ENCODE results near the gene MIER1.
A peak's percentile ranks its signal among the peaks of the same experiment; 100 is the strongest.

MIER1 gene

DNA sequence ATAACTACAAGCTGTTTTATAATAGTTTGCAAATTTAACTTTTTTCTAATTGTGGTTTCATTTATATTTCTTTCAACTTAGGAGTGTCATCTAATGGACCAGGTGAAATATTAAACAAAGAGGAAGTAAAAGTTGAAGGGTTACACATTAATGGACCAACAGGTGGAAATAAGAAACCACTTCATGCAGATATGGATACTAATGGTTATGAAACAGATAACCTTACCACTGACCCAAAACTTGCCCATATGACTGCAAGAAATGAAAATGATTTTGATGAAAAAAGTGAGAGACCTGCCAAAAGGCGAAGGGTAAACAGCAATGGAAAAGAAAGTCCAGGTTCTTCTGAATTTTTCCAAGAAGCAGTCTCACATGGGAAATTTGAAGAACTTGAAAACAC, 59.7 kb downstream of the MIER1 start:
- peaks cover 3% of the 10 kb centered on the region for H3K36me3 ChIP-seq (ENCODE audit: control insufficient read depth, insufficient read depth, low read length)
- H3K18ac ChIP-seq (ENCODE audit: low read length), result no peak overlapping the region
- no peak overlapping the region for H3K4me3 ChIP-seq (ENCODE audit: low read length)
- H4K8ac ChIP-seq (ENCODE audit: low read depth, low read length), result no peak overlapping the region
- no peak overlapping the region for H3K4me2 ChIP-seq (ENCODE audit: low read length)
- H2BK5ac ChIP-seq (ENCODE audit: low read length), result no peak overlapping the region
- H2BK120ac ChIP-seq (ENCODE audit: low read depth, low read length), result no peak overlapping the region
- H2BK15ac ChIP-seq (replicated peaks; ENCODE audit: low read depth), result no peak overlapping the region
- H2AK5ac ChIP-seq (ENCODE audit: low read length), result no peak overlapping the region
- H3K9ac ChIP-seq (ENCODE audit: low read length), result no peak overlapping the region
- no peak overlapping the region for H3K4ac ChIP-seq (ENCODE audit: low read depth, low read length)
- no peaks in the 10 kb centered on the region for H3K79me1 ChIP-seq (ENCODE audit: low read length)
- H4K5ac ChIP-seq (ENCODE audit: low read length), result no peak overlapping the region
- no CpG with 5 or more reads among the region's 1 CpG for WGBS (ENCODE audit: extremely low coverage, insufficient coverage, low lambda C conversion rate)
- H3K4me1 ChIP-seq (ENCODE audit: control insufficient read depth, low read depth, low read length), result no peaks in the 10 kb centered on the region
- no peaks in the 10 kb centered on the region for H3K79me2 ChIP-seq (ENCODE audit: control insufficient read depth, insufficient read depth, low read length)
- no peak for DNase-seq
- H3K27ac ChIP-seq (ENCODE audit: low read depth, low read length), result no peak overlapping the region
- H3K56ac ChIP-seq (ENCODE audit: low read length), result no peak overlapping the region
- no peaks in the 10 kb centered on the region for H3K27me3 ChIP-seq (ENCODE audit: insufficient read depth, low read length, poor library complexity)
- no peak overlapping the region for H3K23ac ChIP-seq (ENCODE audit: low read length)

GRCh38 chr1:66985835-66986234, 61.0 kb downstream of the MIER1 start:
- H3K79me1 ChIP-seq (ENCODE audit: low read length), result no peaks in the 10 kb centered on the region
- WGBS (ENCODE audit: extremely low coverage, insufficient coverage, low lambda C conversion rate), result no CpG with 5 or more reads among the region's 1 CpG
- H3K4me3 ChIP-seq (ENCODE audit: low read length), result no peak overlapping the region
- peaks cover 3% of the 10 kb centered on the region for H3K36me3 ChIP-seq (ENCODE audit: control insufficient read depth, insufficient read depth, low read length)
- no peak overlapping the region for H4K8ac ChIP-seq (ENCODE audit: low read depth, low read length)
- H2AK5ac ChIP-seq (ENCODE audit: low read length), result no peak overlapping the region
- H2BK15ac ChIP-seq (replicated peaks; ENCODE audit: low read depth), result no peak overlapping the region
- no peak overlapping the region for H3K18ac ChIP-seq (ENCODE audit: low read length)
- no peak overlapping the region for H2BK120ac ChIP-seq (ENCODE audit: low read depth, low read length)
- no peaks in the 10 kb centered on the region for H3K27me3 ChIP-seq (ENCODE audit: insufficient read depth, low read length, poor library complexity)
- no peak overlapping the region for H3K27ac ChIP-seq (ENCODE audit: low read depth, low read length)
- no peaks in the 10 kb centered on the region for H3K79me2 ChIP-seq (ENCODE audit: control insufficient read depth, insufficient read depth, low read length)
- no peak overlapping the region for H3K4me2 ChIP-seq (ENCODE audit: low read length)
- no peak overlapping the region for H4K5ac ChIP-seq (ENCODE audit: low read length)
- no peaks in the 10 kb centered on the region for H3K4me1 ChIP-seq (ENCODE audit: control insufficient read depth, low read depth, low read length)
- H2BK5ac ChIP-seq (ENCODE audit: low read length), result no peak overlapping the region
- no peak for DNase-seq
- H3K23ac ChIP-seq (ENCODE audit: low read length), result no peak overlapping the region
- H3K56ac ChIP-seq (ENCODE audit: low read length), result no peak overlapping the region
- H3K9ac ChIP-seq (ENCODE audit: low read length), result no peak overlapping the region
- no peak overlapping the region for H3K4ac ChIP-seq (ENCODE audit: low read depth, low read length)

- Histone ChIP-seq H3K56ac (ENCODE audit: low read length) (no peak overlapping the region), H2AK5ac (ENCODE audit: low read length) (no peak overlapping the region), H3K79me2 (ENCODE audit: control insufficient read depth, insufficient read depth, low read length) (no peaks in the 10 kb centered on the region), H4K5ac (ENCODE audit: low read length) (no peak overlapping the region), H3K27ac (ENCODE audit: low read depth, low read length) (no peak overlapping the region), H3K23ac (ENCODE audit: low read length) (no peak overlapping the region), H3K36me3 (ENCODE audit: control insufficient read depth, insufficient read depth, low read length) (no peaks in the 10 kb centered on the region), H3K4ac (ENCODE audit: low read depth, low read length) (no peak overlapping the region), H3K18ac (ENCODE audit: low read length) (no peak overlapping the region), H2BK120ac (ENCODE audit: low read depth, low read length) (no peak overlapping the region), H2BK15ac (replicated peaks; ENCODE audit: low read depth) (no peak overlapping the region), H4K8ac (ENCODE audit: low read depth, low read length) (no peak overlapping the region), H3K9ac (ENCODE audit: low read length) (no peak overlapping the region), H3K4me1 (ENCODE audit: control insufficient read depth, low read depth, low read length) (no peaks in the 10 kb centered on the region), H2BK5ac (ENCODE audit: low read length) (no peak overlapping the region), H3K4me3 (ENCODE audit: low read length) (no peak overlapping the region), H3K79me1 (ENCODE audit: low read length) (no peaks in the 10 kb centered on the region), H3K27me3 (ENCODE audit: insufficient read depth, low read length, poor library complexity) (no peaks in the 10 kb centered on the region), H3K4me2 (ENCODE audit: low read length) (no peak overlapping the region)
- no CpG with 5 or more reads among the region's 3 CpGs for WGBS (ENCODE audit: extremely low coverage, insufficient coverage, low lambda C conversion rate)
- DNase-seq, result no peak
Observed at GRCh38 chr1:66993076-66993475, 68.3 kb downstream of the MIER1 start.

DNA sequence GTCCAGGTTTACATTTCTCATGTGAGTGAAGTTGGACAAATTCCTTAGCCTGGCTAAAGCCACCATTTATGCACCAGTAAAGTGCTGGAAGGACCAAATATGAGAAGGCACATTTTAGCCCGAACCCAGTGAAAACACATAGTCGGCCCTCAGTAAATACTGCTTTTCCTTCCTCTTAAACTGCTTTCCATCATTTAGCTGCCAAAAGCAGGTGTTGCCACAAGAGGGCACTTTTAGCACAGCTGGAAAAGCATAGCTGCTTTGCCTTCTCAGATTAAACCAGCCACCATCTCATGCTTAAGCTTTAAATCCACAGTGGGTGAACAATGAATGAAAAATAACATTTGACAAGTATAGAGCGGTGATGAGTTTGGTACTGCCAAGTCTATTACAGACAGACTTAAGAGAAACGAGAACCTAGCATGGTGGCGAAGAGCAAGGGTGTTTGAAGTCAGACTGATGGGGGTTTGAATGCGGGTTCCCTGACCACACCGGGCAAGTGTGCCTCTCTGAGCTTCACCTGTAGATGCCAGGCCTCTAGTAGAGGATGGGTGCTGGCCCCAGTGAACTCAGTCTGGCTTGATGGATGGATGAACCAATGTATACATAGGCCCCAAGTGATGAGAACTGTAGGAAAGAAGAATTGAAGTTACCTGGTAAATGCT, 71.4 kb downstream of the MIER1 start:
- Histone ChIP-seq H2BK15ac (replicated peaks; ENCODE audit: low read depth) (no peak overlapping the region), H3K27me3 (ENCODE audit: insufficient read depth, low read length, poor library complexity) (no peaks in the 10 kb centered on the region), H4K5ac (ENCODE audit: low read length) (no peak overlapping the region), H3K79me2 (ENCODE audit: control insufficient read depth, insufficient read depth, low read length) (no peaks in the 10 kb centered on the region), H4K8ac (ENCODE audit: low read depth, low read length) (no peak overlapping the region), H3K18ac (ENCODE audit: low read length) (no peak overlapping the region), H2BK120ac (ENCODE audit: low read depth, low read length) (no peak overlapping the region), H3K9ac (ENCODE audit: low read length) (no peak overlapping the region), H3K4me1 (ENCODE audit: control insufficient read depth, low read depth, low read length) (no peaks in the 10 kb centered on the region), H3K79me1 (ENCODE audit: low read length) (no peaks in the 10 kb centered on the region), H3K36me3 (ENCODE audit: control insufficient read depth, insufficient read depth, low read length) (no peaks in the 10 kb centered on the region), H3K27ac (ENCODE audit: low read depth, low read length) (no peak overlapping the region), H3K4me2 (ENCODE audit: low read length) (no peak overlapping the region), H3K4ac (ENCODE audit: low read depth, low read length) (no peak overlapping the region), H2BK5ac (ENCODE audit: low read length) (no peak overlapping the region), H2AK5ac (ENCODE audit: low read length) (no peak overlapping the region), H3K56ac (ENCODE audit: low read length) (no peak overlapping the region), H3K4me3 (ENCODE audit: low read length) (no peak overlapping the region), H3K23ac (ENCODE audit: low read length) (no peak overlapping the region)
- no CpG with 5 or more reads among the region's 7 CpGs for WGBS (ENCODE audit: extremely low coverage, insufficient coverage, low lambda C conversion rate)
- DNase-seq, result peak; percentile 75

DNA sequence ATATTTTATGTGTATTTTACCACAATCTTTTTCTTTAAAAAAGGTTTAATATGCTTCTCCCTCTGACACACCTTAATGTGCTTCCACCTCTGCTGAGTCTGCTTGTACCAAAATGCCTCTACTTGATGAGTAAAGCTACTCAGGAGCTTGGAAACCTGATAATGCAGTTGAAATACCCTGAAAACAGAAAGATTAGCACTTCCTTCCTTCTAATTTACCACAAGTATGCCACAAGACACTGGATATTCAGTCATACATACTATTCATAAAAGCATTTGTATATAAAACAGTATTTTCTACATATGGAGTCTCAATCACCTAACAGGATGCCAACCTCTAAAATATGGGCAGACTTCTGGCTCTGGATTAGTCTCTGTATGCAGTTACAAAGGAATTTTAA, 74.2 kb downstream of the MIER1 start:
- Histone ChIP-seq H2AK5ac (ENCODE audit: low read length) (no peak overlapping the region), H3K4me1 (ENCODE audit: control insufficient read depth, low read depth, low read length) (no peaks in the 10 kb centered on the region), H2BK5ac (ENCODE audit: low read length) (no peak overlapping the region), H3K9ac (ENCODE audit: low read length) (no peak overlapping the region), H2BK15ac (replicated peaks; ENCODE audit: low read depth) (no peak overlapping the region), H3K23ac (ENCODE audit: low read length) (no peak overlapping the region), H4K8ac (ENCODE audit: low read depth, low read length) (no peak overlapping the region), H3K4ac (ENCODE audit: low read depth, low read length) (no peak overlapping the region), H3K56ac (ENCODE audit: low read length) (no peak overlapping the region), H2BK120ac (ENCODE audit: low read depth, low read length) (no peak overlapping the region), H3K36me3 (ENCODE audit: control insufficient read depth, insufficient read depth, low read length) (no peaks in the 10 kb centered on the region), H3K4me3 (ENCODE audit: low read length) (no peak overlapping the region), H3K79me2 (ENCODE audit: control insufficient read depth, insufficient read depth, low read length) (no peaks in the 10 kb centered on the region), H3K79me1 (ENCODE audit: low read length) (no peaks in the 10 kb centered on the region), H3K27ac (ENCODE audit: low read depth, low read length) (no peak overlapping the region), H4K5ac (ENCODE audit: low read length) (no peak overlapping the region), H3K27me3 (ENCODE audit: insufficient read depth, low read length, poor library complexity) (no peaks in the 10 kb centered on the region), H3K18ac (ENCODE audit: low read length) (no peak overlapping the region), H3K4me2 (ENCODE audit: low read length) (no peak overlapping the region)
- DNase-seq, result no peak

Measured in mesendoderm (in vitro differentiated cells).